GM19035 (cell line): ENCODE measurements around the gene PSMG2.
A peak's percentile ranks its signal among the peaks of the same experiment; 100 is the strongest.

Experiments
- ATAC-seq: cut with Tn5 transposase; IDR thresholded peaks from one replicate; pipeline ENCODE4 v1.9.1; 2021; ENCODE audit not compliant: unreplicated experiment

Gene PSMG2

GRCh38 chr18:12702221-12703095, at the start of gene PSMG2, which contains the start of gene CEP76:
PSMG2 (plus strand) TSS chr18:12703042; CDS start chr18:12703108, 66 bp downstream.
CEP76 (minus strand) TSS chr18:12702723; CDS start chr18:12702548, 175 bp downstream.
- peak; percentile 79 for ATAC-seq

- ATAC-seq, result no peak
Observed at GRCh38 chr18:12654971-12655370, 47.9 kb upstream of the PSMG2 start.

GRCh38 chr18:12656605-12656937, 46.3 kb upstream of the PSMG2 start:
- ATAC-seq, result no peak

- ATAC-seq, result peak; percentile 40
Observed at GRCh38 chr18:12656938-12657683, 45.7 kb upstream of the PSMG2 start.

GRCh38 chr18:12657684-12658425, 45.0 kb upstream of the PSMG2 start, which contains the start of gene SPIRE1:
SPIRE1 (minus strand) TSS chr18:12658107; CDS start chr18:12657866, 241 bp downstream.
- ATAC-seq, result peak; percentile 63

- ATAC-seq, result peak; percentile 19
Observed at GRCh38 chr18:12658426-12659138, 44.3 kb upstream of the PSMG2 start.

GRCh38 chr18:12659904-12660605, 42.8 kb upstream of the PSMG2 start:
- no peak for ATAC-seq

GRCh38 chr18:12668041-12668440, 34.8 kb upstream of the PSMG2 start:
- no peak for ATAC-seq

GRCh38 chr18:12679183-12679786, 23.6 kb upstream of the PSMG2 start:
- no peak for ATAC-seq

- ATAC-seq, result no peak
Observed at GRCh38 chr18:12686100-12686499, 16.7 kb upstream of the PSMG2 start.

GRCh38 chr18:12689256-12689850, 13.5 kb upstream of the PSMG2 start:
- ATAC-seq, result no peak

GRCh38 chr18:12692206-12692605, 10.6 kb upstream of the PSMG2 start:
- ATAC-seq, result no peak

GRCh38 chr18:12694032-12694431, 8.8 kb upstream of the PSMG2 start:
- ATAC-seq, result no peak

GRCh38 chr18:12699747-12700146, 3.1 kb upstream of the PSMG2 start:
- no peak for ATAC-seq

- ATAC-seq, result no peak
Observed at GRCh38 chr18:12701161-12701560, 1.7 kb upstream of the PSMG2 start.

- ATAC-seq, result no peak
Observed at GRCh38 chr18:12703096-12703567, 290 bp downstream of the PSMG2 start.

GRCh38 chr18:12703664-12704063, 822 bp downstream of the PSMG2 start:
- ATAC-seq, result no peak

- ATAC-seq, result no peak
Observed at GRCh38 chr18:12711446-12711845, 8.6 kb downstream of the PSMG2 start.
